Spleen (tissue), 11 donors: ENCODE results near the gene NFIA. TPM values are rescaled to one million over a fixed set of nuclear protein-coding genes. Genes with fewer than 3 reads are reported as not detected.

Experiments
- DNase-seq: peaks from one replicate; pipeline ENCODE4 v3.0.0-alpha.2; 2020
- H3K27ac ChIP-seq, 8 donors: fragments of 200-600 bp; sonication (generic) in 7 of 8; 1 replicate in 4 of 8; 2 replicates in 4 of 8; pipeline versions ENCODE4 v1.5.0 to v1.8.0; 2016 to 2021; ENCODE audit warnings: inconsistent platforms in 4 of 8, mild to moderate bottlenecking in 4 of 8, moderate library complexity in 1 of 8
- H3K27me3 ChIP-seq, 7 donors: fragments of 200-600 bp; sonication (generic) in 6 of 7; replicated peaks in 1 of 7; 1 replicate in 4 of 7; 2 replicates in 3 of 7; pipeline versions ENCODE4 v1.5.0 to v1.8.0; 2016 to 2021; ENCODE audit warnings: inconsistent platforms in 3 of 7, mild to moderate bottlenecking in 1 of 7
- H3K36me3 ChIP-seq, 6 donors: fragments of 200-600 bp; sonication (generic) in 5 of 6; 1 replicate in 4 of 6; 2 replicates in 2 of 6; pipeline versions ENCODE4 v1.5.0 to v1.8.0; 2016 to 2021; ENCODE audit warnings: inconsistent platforms in 2 of 6
- H3K4me1 ChIP-seq, 6 donors: fragments of 200-600 bp; sonication (generic) in 5 of 6; 1 replicate in 3 of 6; 2 replicates in 3 of 6; pipeline versions ENCODE4 v1.5.0 to v1.8.0; 2016 to 2021; ENCODE audit warnings: inconsistent platforms in 3 of 6
- H3K4me3 ChIP-seq, 8 donors: fragments of 200-600 bp; sonication (generic) in 7 of 8; 1 replicate in 4 of 8; 2 replicates in 4 of 8; pipeline versions ENCODE4 v1.5.0 to v1.8.0; 2016 to 2021; ENCODE audit warnings: inconsistent platforms in 4 of 8, mild to moderate bottlenecking in 4 of 8, moderate library complexity in 2 of 8
- H3K9me3 ChIP-seq, 8 donors: fragments of 200-600 bp; sonication (generic) in 7 of 8; 1 replicate in 4 of 8; 2 replicates in 4 of 8; pipeline versions ENCODE4 v1.5.0 to v1.8.0; 2016 to 2021; ENCODE audit warnings: inconsistent platforms in 4 of 8
- CTCF ChIP-seq, 11 experiments: fragments of 200-600 bp in 7 of 11; fragments of 450-650 bp in 4 of 11; sonication (generic) in 4 of 11; IDR thresholded peaks in 8 of 11; conservative IDR thresholded peaks in 3 of 11; 1 replicate in 7 of 11; 2 replicates in 4 of 11; pipeline versions ENCODE4 v1.4.0 to v1.8.0; 2016 to 2021; ENCODE audit warnings: antibody characterized with exemption in 11 of 11, inconsistent platforms in 4 of 11, mild to moderate bottlenecking in 1 of 11
- POLR2A ChIP-seq, 3 donors: fragments of 450-650 bp; IDR thresholded peaks; one replicate each; pipeline ENCODE4 v1.5.1; 2017; ENCODE audit warnings: antibody characterized with exemption in 3 of 3, mild to moderate bottlenecking in 1 of 3
- POLR2AphosphoS5 ChIP-seq, 3 donors: sonication (generic); formaldehyde crosslinking; IDR thresholded peaks; one replicate each; pipeline ENCODE4 v1.5.1; 2017; ENCODE audit warnings: antibody characterized with exemption in 3 of 3
- WGBS, 5 donors: extraction: QIAGEN DNeasy Blood & Tissue Kit in 3 of 5; methylation state at CpG; one replicate each; pipeline versions ENCODE4 v1.1.5 to v1.1.7; 2013 to 2018; 5-methylcytosine and 5-hydroxymethylcytosine counted together
- intact Hi-C: fragments of 100-400 bp; cut with DNase I; formaldehyde crosslinking; loops from one replicate; pipeline ENCODE4 v1.15.0; 2023; ENCODE audit warnings: low total_unique reads
- polyA plus RNA-seq, 3 donors: library from polyadenylated mRNA; stranded (reverse); fragments of 200-250 nt; gene quantifications; one replicate each; pipeline ENCODE4 v1.2.1, GENCODE V29; 2013
- total RNA-seq, 7 donors: library from RNA; depleted of rRNA in 3 of 7; stranded (reverse); fragments of >200 nt in 3 of 7; fragmentation: NEBNext Ultra II Directional in 4 of 7; extraction: Animal tissue kit (Norgen Biotek cat#: 25700) in 4 of 7; gene quantifications; one replicate each; pipeline versions ENCODE4 v1.1.0 to v1.2.1, GENCODE V29; 2016 to 2021
- donor health status: healthy with polysubstance abuse.
- donor health status: DM: no; HTN: no; CAD: no; lungs with moderate emphysema.
- donor health status: DM: no; HTN: no; CAD: no.
- donor health status: Bipolar disorder and iron deficiency.
- donor health status: healthy.
- donor health status: DM: no; HTN: no; CAD: no.
- donor health status: DM: yes; HTN: yes; CAD: no.

NFIA gene
- total and polyA plus RNA-seq, 10 donors: 3.1 to 76.8 (median 35.5) TPM

GRCh38 chr1:61167309-61167708 is 84.9 kb downstream of the NFIA start:
- Histone ChIP-seq H3K27me3 (no peaks in the 10 kb centered on the region), H3K9me3 (no peaks in the 10 kb centered on the region), H3K4me3 (no peak overlapping the region), H3K36me3 (peaks cover 0 to 2% (median 0%) of the 10 kb centered on the region in 6 donors), H3K4me1 (peaks cover 0 to 24% (median 12%) of the 10 kb centered on the region in 6 donors), H3K27ac (no peak overlapping the region)
- no peak for DNase-seq
- intact Hi-C loops: no loop called here
- 88 to 100% (median 95%) methylated on average over 1 of the region's 1 CpG for WGBS, 5 donors
- TF ChIP-seq POLR2AphosphoS5 (IDR thresholded peaks at IDR 0.05) (no peak), CTCF (IDR thresholded peaks at IDR 0.05 in 8 of 11, conservative IDR thresholded peaks at IDR 0.05 in 3 of 11) (no peak), POLR2A (IDR thresholded peaks at IDR 0.05) (no peak)

GRCh38 chr1:61169045-61169444 is 86.7 kb downstream of the NFIA start:
- Histone ChIP-seq H3K9me3 (no peaks in the 10 kb centered on the region), H3K36me3 (no peaks in the 10 kb centered on the region), H3K27ac (no peak overlapping the region), H3K4me1 (peaks cover 0 to 38% (median 12%) of the 10 kb centered on the region in 6 donors), H3K27me3 (no peaks in the 10 kb centered on the region), H3K4me3 (no peak overlapping the region)
- no peak for DNase-seq
- intact Hi-C loops: no loop called here
- TF ChIP-seq POLR2AphosphoS5 (IDR thresholded peaks at IDR 0.05): no peak
- TF ChIP-seq POLR2A (IDR thresholded peaks at IDR 0.05): no peak
- TF ChIP-seq CTCF (IDR thresholded peaks at IDR 0.05 in 8 of 11, conservative IDR thresholded peaks at IDR 0.05 in 3 of 11): no peak

GRCh38 chr1:61169634-61170033 is 87.3 kb downstream of the NFIA start:
- Histone ChIP-seq H3K4me3 (no peak overlapping the region), H3K27ac (no peak overlapping the region), H3K36me3 (no peaks in the 10 kb centered on the region), H3K4me1 (peaks cover 0 to 38% (median 12%) of the 10 kb centered on the region in 6 donors), H3K27me3 (no peaks in the 10 kb centered on the region), H3K9me3 (no peaks in the 10 kb centered on the region)
- intact Hi-C loops: no loop called here
- no peak for TF ChIP-seq CTCF (IDR thresholded peaks at IDR 0.05 in 8 of 11, conservative IDR thresholded peaks at IDR 0.05 in 3 of 11)
- TF ChIP-seq POLR2A (IDR thresholded peaks at IDR 0.05): no peak
- no peak for TF ChIP-seq POLR2AphosphoS5 (IDR thresholded peaks at IDR 0.05)
- 90 to 94% (median 92%) methylated on average over 3 of the region's 3 CpGs for WGBS, 5 donors
- no peak for DNase-seq

- Histone ChIP-seq H3K4me1 (peaks cover 0 to 38% (median 12%) of the 10 kb centered on the region in 6 donors), H3K36me3 (no peaks in the 10 kb centered on the region), H3K4me3 (no peak overlapping the region), H3K27me3 (no peaks in the 10 kb centered on the region), H3K9me3 (no peaks in the 10 kb centered on the region), H3K27ac (no peak overlapping the region)
- no peak for DNase-seq
- no peak for TF ChIP-seq CTCF (IDR thresholded peaks at IDR 0.05 in 8 of 11, conservative IDR thresholded peaks at IDR 0.05 in 3 of 11)
- no peak for TF ChIP-seq POLR2AphosphoS5 (IDR thresholded peaks at IDR 0.05)
- no peak for TF ChIP-seq POLR2A (IDR thresholded peaks at IDR 0.05)
- WGBS, 5 donors: 38 to 62% (median 55%) methylated on average over 6 of the region's 6 CpGs
- intact Hi-C loops: no loop called here
Measured at GRCh38 chr1:61170328-61171238, 88.2 kb downstream of the NFIA start.
